NCI-H2107 (cell line): ENCODE results near the gene ALDH7A1.
"Not testable (repeated sequence)": the region's sequence is repeated elsewhere in the genome, so short reads cannot be mapped to it uniquely, and the experiment has no call there.

ENCODE experiments used
- DNase-seq: peaks from one replicate; lab custom pipeline; 2025; lab: John Stamatoyannopoulos, UW

ALDH7A1 gene

DNA sequence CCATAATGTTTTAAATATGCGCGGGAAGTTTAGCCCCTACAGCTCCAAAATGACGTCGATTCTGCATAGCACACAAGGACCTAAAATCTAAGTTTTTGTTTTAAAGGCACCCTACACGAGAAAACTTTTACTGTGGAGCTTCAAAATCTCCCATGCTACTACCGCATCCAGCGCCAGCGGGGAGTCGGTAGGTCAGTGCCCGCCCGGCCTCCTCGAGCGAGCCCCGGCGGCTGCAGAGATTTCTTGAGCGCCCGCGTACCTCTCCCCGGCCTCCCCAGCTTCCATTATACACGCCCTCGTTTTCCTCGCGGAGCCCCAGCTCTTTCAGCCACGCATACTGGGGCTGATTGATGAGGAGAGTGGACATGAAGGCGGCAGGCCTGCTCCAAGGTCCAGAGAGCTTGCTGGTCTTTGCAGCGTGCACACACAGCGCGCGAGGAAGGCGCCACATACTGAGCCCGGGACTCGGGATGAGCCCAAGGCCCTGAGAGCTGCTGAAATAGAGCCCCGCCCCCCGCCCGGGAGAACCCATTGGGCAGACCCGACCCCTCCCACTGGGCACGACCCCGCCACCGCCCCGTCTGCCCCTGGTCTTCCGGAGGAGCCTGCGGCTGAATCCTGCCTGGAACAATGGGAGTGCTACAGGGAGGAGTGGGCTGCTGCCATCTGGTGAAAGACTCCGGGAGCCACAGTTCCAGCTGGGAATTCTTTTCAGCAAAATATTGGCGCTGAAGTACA, at the start of gene ALDH7A1:
TSS of gene ALDH7A1 (minus strand) at position 472 of the 738 bp plus-strand sequence. CDS start at position 451, 21 bp downstream.
- DNase-seq: peak; percentile 35

DNA sequence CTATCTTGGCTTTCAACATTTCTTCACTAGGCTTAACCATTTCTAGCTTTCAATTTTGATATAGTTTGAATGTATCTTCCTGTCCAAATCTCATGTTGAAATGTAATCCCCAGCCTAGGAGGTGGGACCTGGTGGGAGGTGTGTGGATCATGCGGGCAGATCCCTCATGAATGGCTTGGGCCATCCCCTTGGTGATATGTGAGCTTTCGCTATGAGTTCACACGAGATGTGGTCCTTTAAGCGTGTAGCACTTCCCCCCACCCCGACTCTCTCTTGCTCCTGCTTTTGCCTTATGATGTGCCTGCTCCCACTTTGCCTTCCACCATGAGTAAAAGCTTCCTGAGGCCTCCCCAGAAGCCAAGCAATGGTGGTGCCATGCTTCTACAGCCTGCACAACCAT, 46.4 kb upstream of the ALDH7A1 start:
- no peak for DNase-seq

DNA sequence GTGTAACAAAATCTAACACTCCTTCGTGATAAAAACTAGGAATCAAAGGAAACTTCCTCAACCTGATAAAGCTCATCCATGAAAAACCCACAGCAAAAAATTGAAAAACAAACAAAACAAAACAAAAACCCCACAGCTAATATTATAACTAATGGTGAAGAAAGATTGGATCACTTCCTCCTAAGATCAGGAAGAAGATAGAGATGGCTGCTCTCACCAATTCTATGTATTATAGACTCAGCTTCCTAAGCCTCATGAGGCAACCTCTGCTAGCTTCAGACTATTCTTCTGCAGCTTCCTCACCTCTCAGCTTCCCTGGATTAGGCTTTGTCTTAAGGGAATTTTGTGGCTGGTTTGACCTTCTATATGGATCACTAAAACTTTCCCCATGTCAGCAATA, 45.8 kb upstream of the ALDH7A1 start:
- DNase-seq: no peak

DNA sequence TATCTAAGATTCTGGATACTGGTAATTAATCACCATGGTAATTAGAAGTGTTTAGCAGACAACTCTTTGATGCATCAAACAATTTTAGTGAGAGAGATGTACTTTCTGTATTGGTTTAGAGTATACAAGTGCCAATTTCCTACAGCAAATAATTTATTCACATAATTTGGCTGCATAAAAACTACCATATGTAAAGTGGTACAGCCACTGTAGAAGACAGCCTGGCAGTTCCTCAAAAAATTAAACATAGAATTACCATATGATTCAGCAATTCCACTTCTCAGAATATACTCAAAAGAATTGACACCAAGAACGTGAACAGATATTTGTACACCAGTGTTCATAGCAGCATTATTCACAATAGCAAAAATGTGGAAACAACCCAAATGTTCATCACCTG, 41.9 kb upstream of the ALDH7A1 start:
- DNase-seq: no peak

DNA sequence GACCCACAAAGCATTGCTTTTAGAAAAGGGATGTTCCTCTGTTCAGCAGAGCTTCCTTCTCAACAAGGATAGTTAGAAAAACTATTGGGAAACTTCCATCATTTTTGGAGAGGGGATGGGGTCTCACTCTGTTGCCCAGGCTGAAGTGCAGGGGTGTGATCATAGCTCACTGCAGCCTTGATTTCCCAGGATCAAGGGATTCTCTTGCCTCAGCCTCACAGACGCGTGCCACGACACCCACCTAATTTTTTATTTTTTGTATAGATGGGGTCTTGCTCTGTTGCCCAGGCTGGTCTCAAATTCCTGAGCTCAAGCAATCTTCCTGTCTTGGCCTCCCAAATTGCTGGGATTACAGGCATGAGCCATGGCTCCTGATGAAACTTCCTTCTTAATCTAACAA, 40.6 kb upstream of the ALDH7A1 start:
- DNase-seq: no peak

DNA sequence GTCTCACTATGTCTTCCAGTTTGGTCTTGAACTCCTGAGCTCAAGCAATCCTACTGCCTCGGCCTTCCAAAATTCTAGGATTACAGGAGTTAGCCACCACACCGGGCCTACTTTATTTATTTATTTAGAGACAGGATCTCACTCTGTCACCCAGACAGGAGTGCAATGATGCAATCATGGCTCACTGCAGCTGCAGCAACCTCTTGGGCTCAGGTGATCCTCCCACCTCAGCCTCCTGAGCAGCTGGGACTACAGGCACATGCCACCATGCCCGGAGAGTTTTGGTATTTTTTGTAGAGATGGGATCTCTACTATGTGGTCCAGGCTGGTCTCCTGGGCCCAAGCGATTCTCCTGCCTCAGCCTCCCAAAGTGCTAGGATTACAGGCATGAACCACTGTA, 38.5 kb upstream of the ALDH7A1 start:
- no peak for DNase-seq

DNA sequence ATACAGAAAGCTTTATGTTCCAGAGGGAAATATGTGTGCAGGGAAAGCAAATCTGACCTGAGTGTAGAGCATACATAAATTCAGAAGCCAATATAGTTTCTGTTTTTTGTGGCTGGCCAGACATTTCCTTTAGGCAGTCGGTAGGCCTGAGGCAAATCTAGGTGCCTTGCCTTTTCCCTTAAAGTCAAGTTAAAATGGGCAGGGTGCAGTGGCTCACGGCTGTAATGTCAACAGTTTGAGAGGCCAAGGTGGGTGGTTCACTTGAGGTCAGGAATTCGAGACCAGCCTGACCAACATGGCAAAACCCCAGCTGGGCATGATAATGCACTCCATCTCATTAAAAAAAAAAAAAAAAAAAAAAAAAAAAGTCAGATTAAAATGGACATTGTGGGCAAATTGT, 36.9 kb upstream of the ALDH7A1 start:
- DNase-seq: no peak

DNA sequence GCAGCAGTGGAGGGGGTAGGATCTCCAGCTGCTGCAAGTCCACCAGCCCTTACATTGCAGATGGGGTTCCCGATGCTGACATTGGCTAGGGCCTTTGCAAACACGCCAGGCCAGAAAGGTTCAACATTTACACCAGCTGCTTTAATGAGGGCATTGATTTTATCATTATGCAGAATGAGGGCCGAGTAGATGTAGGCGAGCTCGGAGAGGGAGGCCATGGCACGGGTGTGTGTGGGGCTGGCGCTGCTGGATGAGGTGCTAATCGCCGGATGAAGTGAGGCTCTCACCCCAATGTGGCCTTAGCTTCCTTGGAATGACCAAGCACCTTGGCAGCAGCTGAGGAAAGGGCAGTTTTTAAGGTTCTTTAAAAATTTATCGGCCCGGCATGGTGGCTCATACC, 33.1 kb upstream of the ALDH7A1 start:
- no peak for DNase-seq

DNA sequence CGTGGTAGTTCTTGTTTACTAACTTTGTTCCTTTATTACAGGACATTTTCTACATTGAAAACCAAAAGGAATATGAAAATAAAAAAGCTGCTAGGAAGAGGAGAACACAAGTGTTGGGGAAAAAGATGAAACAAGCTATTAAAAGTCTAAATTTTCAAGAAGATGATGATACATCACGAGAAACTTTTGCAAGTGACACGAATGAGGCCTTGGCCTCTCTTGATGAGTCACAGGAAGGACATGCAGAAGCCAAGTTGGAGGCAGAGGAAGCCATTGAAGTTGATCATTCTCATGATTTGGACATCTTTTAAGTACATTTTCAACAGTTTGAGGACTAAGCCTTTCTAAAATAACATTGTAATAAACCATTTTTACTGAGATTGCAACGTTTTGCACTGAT, 29.5 kb upstream of the ALDH7A1 start:
- DNase-seq: no peak

DNA sequence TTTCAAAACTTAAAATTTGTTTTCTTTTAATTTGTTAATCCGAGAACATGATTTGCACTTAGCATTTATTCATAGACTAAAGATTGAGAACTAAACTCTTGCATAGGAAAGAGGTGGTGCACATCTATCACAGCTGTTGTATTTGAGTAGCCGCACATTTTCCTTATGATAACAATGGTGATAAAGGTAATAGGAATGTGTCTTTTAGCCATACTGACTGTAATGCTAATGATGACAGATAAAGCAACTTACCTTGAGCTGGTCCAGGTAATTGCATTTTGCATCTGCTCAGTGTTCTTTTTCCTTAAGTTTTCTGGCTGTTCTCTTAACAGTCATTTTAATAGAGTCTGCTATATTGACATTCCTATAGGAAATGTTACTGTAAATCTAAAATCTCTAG, 24.8 kb upstream of the ALDH7A1 start:
- DNase-seq: no peak

DNA sequence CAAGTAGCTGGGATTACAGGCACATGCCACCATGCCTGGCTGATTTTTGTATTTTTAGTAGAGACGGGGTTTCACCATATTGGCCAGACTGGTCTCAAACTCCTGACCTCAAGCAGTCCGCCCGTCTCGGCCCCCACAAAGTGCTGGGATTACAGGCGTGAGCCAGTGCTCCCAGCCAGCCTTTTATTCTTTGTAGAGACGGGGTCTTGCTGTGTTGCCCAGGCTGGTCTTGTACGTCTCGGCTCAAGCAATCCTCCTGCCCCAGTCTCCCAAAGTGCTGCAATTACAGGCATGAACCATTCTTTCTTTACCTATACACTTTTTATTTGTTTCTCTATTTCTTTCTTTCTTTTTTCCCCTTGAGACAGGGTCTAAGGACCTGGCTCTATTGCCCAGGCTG, 22.6 kb upstream of the ALDH7A1 start:
- not testable (repeated sequence) for DNase-seq

DNA sequence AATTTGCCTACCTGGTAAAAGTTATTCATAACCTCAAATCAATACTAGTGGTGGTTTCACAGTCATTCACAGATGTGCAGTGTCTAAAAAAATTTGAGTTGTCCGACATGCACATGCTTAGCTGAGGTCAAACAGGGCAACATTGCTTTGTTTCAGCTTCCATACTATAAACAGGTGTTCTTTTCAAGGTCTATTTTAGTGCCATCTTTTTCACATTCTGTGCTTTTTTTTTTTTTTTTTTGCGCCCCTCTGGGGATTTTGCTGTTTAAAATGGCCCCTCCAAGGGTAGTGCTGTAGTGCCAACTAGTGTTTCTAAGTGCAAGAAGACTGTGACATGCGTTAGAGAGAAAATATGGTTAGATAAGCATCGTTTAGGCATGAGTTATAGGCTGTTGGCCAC, 20.3 kb upstream of the ALDH7A1 start:
- DNase-seq: no peak

DNA sequence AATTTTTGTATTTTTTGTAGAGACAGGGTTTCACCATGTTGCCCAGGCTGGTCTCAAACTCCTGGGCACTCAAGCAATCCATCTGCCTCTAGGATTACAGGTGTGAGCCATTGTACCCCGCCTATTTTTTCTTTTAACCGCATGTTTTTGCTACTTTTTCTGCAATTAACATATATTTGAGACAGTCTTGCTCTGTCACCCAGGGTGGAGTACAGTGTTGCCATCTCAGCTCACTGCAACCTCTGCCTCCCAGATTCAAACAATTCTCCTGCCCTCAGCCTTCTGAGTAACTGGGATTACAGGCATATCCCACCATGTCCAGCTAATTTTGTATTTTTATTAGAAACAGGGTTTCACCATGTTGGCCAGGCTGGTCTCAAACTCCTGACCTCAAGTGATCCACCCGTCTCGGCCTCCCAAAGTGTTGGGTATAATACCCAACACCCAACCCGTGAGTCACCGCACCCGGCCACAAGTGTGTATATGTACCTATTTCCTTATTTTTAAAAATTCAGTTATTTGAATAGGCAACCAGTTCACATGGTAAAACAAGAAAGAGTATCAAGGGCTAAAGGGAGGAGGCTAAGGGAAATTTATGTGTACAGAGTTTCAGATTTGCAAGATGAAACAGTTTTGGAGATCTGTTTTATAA, 19.0 kb upstream of the ALDH7A1 start:
- no peak for DNase-seq

DNA sequence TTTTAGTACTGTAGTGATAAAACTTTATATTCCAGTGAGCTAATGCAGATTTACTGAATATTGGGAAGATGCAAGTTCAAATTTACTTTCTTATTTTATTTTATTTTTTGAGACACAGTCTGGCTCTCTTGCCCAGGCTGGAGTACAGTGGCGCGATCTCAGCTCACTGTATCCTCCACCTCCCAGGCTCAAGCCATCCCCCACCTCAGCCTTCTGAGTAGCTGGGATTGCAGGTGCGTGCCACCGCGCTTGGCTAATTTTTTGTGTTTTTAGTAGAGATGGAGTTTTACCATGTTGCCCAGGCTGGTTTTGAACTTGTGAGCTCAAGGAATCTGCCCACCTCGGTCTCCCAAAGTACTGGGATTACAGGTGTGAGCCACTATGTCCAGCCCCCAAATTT, 15.6 kb upstream of the ALDH7A1 start:
- DNase-seq: no peak

DNA sequence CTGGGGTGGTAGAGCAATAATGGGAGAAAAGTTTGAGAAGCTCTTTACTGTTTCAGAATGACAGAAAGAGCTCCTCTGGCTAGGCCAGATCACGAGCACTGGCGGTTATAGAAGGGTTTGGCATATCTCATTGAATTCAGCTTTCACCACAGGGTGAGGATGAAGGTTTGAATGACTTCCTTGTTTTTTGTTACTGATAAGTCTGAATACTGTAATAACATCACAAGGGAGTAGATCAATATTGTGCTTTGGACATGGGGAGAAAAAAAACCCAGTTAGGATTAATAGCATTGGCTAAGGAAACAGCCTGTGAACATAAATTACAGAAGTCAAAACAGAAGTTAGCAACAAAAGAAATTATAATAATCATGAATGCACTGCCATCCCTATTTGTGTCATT, 15.1 kb upstream of the ALDH7A1 start:
- no peak for DNase-seq

DNA sequence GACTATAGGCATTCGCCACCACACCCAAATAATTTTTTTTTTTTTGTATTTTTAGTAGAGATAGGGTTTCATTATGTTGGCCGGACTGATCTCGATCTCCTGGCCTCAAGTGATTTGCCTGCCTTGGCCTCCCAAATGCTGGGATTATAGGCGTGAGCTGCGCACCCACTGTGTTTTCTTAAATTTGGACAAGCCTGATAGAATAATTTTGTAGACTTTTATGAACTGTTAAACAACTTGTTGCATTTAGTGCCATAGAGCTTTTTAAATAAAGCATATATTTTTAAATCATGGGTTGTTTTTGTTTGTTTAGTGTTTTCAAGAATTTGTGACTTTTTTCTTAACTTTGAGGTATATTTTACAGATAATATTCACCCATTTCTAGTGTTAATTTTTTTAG, 10.5 kb upstream of the ALDH7A1 start:
- DNase-seq: no peak

DNA sequence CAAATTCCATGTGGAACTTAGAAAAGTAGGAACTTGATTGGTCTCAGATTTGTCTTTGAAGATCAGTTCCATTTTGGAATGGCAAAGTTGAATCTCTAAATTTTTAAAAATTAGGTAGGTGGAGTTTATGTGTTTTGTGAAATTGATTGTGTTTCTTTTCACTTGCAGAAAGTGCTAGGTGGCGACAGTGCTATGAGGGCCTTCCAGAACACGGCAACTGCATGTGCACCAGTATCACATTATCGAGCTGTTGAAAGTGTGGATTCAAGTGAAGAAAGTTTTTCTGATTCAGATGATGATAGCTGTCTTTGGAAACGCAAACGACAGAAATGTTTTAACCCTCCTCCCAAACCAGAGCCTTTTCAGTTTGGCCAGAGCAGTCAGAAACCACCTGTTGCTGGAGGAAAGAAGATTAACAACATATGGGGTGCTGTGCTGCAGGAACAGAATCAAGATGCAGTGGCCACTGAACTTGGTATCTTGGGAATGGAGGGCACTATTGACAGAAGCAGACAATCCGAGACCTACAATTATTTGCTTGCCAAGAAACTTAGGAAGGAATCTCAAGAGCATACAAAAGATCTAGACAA, 8.5 kb upstream of the ALDH7A1 start:
- DNase-seq: no peak

DNA sequence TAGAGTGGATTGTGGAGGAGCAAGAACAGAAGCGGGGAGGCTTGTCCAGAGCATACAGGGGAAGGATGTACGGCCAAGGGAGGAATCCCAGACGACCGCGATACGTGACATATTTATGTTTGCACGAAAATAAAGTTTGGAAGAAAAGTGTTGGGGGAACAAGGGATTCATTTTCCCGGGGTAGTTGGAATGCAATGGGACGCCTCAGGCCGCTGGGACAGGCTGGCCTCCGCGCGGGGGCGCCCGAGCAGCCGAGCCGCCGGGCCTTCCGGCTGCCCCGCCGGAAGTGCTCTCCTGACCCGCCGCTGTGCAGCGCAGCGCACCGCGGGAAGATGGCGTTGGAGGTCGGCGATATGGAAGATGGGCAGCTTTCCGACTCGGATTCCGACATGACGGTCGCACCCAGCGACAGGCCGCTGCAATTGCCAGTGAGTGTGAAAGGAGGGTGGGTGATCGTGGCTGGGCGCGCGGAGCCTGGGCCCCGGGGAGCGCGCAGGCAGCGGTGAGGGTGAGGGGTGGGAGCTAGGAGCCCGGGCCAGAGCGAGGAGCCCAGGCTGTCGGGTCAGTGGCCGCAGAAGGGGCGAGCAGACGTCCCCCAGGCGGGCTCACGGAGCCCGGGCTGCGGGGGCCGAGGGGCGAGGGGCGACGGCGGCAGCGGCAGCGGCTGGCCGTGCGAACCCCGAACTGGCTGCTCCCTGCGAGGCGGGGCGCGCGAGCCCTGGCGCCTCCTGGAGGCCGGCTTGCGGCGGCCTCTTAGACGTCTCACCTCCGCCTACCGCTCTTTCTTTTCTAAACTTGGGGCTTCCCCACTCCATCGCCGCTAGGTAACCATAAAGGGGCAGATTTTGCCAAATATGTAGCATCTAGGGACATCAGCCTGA, 5.9 kb upstream of the ALDH7A1 start, which contains the start of gene PHAX:
TSS of gene PHAX (plus strand) at position 317 of the 881 bp plus-strand sequence. CDS start at position 333, 16 bp downstream.
- peak; percentile 16 for DNase-seq

DNA sequence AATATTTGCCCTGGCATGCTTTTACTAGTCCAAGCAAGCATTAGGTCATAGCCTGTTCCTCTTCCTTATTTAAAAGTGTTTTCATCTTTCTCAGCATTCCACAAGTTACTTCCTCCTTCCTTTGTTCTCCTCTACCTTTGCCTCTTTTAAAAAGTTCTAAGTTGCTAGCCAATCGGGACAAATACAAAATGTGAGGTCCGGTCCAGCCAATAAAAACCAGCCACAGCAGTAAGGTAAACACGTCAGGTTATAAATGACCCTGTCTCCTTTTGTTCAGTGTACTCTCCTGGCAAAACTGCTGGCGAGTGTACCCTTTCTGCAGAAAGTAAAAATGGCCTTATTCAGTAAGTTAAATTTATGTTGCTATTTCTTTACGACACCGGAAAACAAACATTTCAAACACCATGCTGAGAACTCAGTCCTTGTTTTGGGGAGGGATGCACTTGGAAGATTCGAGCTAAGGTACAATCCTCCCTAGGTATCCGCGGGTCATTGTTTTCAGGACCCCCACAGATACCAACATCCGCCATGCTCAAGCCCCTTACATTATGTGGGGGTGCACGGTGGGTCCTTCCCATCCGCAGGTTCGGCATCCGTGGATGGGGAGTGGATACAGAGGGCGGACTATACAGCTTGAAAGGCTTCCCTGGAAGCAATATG, 5.1 kb upstream of the ALDH7A1 start:
- not testable (repeated sequence) for DNase-seq

DNA sequence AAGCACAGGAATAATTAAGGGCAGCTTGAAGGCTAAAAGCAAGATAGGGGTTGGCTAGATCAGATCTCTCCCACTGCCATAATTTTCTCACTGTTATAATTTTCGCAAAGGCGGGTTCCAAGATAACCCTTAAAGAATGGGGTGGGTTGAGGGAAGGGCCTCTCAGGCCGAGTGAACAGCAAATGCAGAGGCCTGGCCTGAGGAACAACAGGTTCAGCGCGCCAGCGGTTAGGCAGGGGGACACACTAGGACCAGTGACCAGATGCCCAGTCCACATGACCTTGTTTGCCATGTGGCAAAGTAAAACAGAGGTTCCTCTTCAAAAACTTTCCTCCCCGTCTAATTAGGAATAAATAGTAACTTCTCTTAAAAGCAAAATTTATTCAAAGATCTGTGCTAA, 4.5 kb upstream of the ALDH7A1 start:
- no peak for DNase-seq

DNA sequence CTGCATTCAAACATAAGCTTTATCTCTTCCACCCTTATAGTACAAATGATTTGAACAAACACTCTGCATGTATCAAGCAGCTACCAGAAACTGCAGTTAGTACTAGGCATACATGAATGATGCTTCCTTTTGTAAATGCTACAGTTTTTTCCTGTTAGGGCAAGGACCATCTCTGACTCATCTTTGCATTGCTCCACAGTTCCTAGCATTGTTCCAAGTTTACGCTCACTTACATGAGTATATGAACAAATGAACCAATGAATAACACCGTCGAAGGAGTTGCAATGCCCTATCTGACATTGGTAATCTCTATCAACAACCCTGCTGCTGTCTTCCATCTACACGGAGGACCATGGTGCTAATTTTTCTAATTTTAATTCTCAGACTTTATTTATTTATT, 2.1 kb upstream of the ALDH7A1 start:
- DNase-seq: no peak
